Tibial artery (tissue), 4 donors: ENCODE results near the gene CFAP90.

ENCODE experiments used
- DNase-seq, 2 donors: peaks; one replicate each; pipeline ENCODE4 v3.0.0-alpha.2; 2019
- H3K27ac ChIP-seq, 2 donors: fragments of 200-600 bp; sonication (generic) in 1 of 2; 1 replicate in 1 of 2; 2 replicates in 1 of 2; pipeline ENCODE4 v1.5.1; 2018 to 2019; ENCODE audit warnings: mild to moderate bottlenecking in 1 of 2
- H3K27me3 ChIP-seq, 2 donors: fragments of 200-600 bp; sonication (generic) in 1 of 2; one replicate each; pipeline versions ENCODE4 v1.5.1 to v1.6.0; 2016 to 2019
- H3K36me3 ChIP-seq, 3 donors: fragments of 200-600 bp; sonication (generic) in 2 of 3; one replicate each; pipeline ENCODE4 v1.5.1; 2016 to 2019; ENCODE audit warnings: mild to moderate bottlenecking in 2 of 3
- H3K4me1 ChIP-seq, 4 donors: fragments of 200-600 bp; sonication (generic) in 2 of 4; 1 replicate in 3 of 4; 2 replicates in 1 of 4; pipeline ENCODE4 v1.5.1; 2016 to 2019
- H3K4me3 ChIP-seq, 2 donors: fragments of 200-600 bp; sonication (generic) in 1 of 2; 1 replicate in 1 of 2; 2 replicates in 1 of 2; pipeline ENCODE4 v1.5.1; 2018 to 2019; ENCODE audit warnings: mild to moderate bottlenecking in 2 of 2
- H3K9me3 ChIP-seq, 3 donors: fragments of 200-600 bp; sonication (generic) in 1 of 3; one replicate each; pipeline ENCODE4 v1.5.1; 2016 to 2019
- CTCF ChIP-seq, 2 experiments: fragments of 200-600 bp in 1 of 2; fragments of 450-650 bp in 1 of 2; IDR thresholded peaks; one replicate each; pipeline ENCODE4 v1.5.1; 2017 to 2019; ENCODE audit warnings: antibody characterized with exemption in 2 of 2, mild to moderate bottlenecking in 1 of 2, moderate library complexity in 1 of 2
- intact Hi-C: fragments of 100-400 bp; cut with DNase I; formaldehyde crosslinking; loops from one replicate; pipeline ENCODE4 v1.15.0; 2023; ENCODE audit warnings: low total_unique reads

CFAP90 gene

GRCh38 chr5:7844901-7845300 lies 6.0 kb downstream of the CFAP90 start:
- Histone ChIP-seq H3K9me3 (no peaks in the 10 kb centered on the region), H3K27ac (no peak overlapping the region), H3K4me3 (no peak overlapping the region), H3K27me3 (peaks cover 0 to 16% of the 10 kb centered on the region in 2 donors), H3K4me1 (peaks cover 0 to 6% (median 5%) of the 10 kb centered on the region in 4 donors), H3K36me3 (no peaks in the 10 kb centered on the region)
- DNase-seq: no peak
- no peak for TF ChIP-seq CTCF (IDR thresholded peaks at IDR 0.05)
- intact Hi-C loops: no loop called here

GRCh38 chr5:7842531-7842930 lies 8.4 kb downstream of the CFAP90 start:
- Histone ChIP-seq H3K27ac (no peak overlapping the region), H3K36me3 (no peaks in the 10 kb centered on the region), H3K4me3 (no peak overlapping the region), H3K27me3 (peaks cover 0 to 3% of the 10 kb centered on the region in 2 donors), H3K4me1 (no peaks in the 10 kb centered on the region), H3K9me3 (no peaks in the 10 kb centered on the region)
- no peak for DNase-seq
- intact Hi-C loops: no loop called here
- no peak for TF ChIP-seq CTCF (IDR thresholded peaks at IDR 0.05)

GRCh38 chr5:7837403-7837802 lies 13.5 kb downstream of the CFAP90 start:
- intact Hi-C loops: no loop called here
- no peak overlapping the region for H3K4me3 ChIP-seq
- H3K27ac ChIP-seq: no peak overlapping the region
- no peaks in the 10 kb centered on the region for H3K36me3 ChIP-seq
- no peaks in the 10 kb centered on the region for H3K9me3 ChIP-seq
- peaks cover 0 to 3% of the 10 kb centered on the region in 2 donors for H3K27me3 ChIP-seq
- no peaks in the 10 kb centered on the region for H3K4me1 ChIP-seq
- no peak for DNase-seq
- no peak for TF ChIP-seq CTCF (IDR thresholded peaks at IDR 0.05)

GRCh38 chr5:7834982-7835381 lies 16.0 kb downstream of the CFAP90 start:
- H3K4me3 ChIP-seq: no peak overlapping the region
- no peak for TF ChIP-seq CTCF (IDR thresholded peaks at IDR 0.05)

GRCh38 chr5:7828269-7828668 lies 22.7 kb downstream of the CFAP90 start:
- H3K4me1 ChIP-seq: no peaks in the 10 kb centered on the region
- DNase-seq: no peak

More at GRCh38 chr5:7834982-7835381, 16.0 kb downstream of the CFAP90 start:
- no peak for DNase-seq
- Histone ChIP-seq H3K4me1 (no peaks in the 10 kb centered on the region), H3K36me3 (no peaks in the 10 kb centered on the region), H3K9me3 (no peaks in the 10 kb centered on the region), H3K27me3 (peaks cover 0 to 3% of the 10 kb centered on the region in 2 donors), H3K27ac (no peak overlapping the region)
- intact Hi-C loops: no loop called here

More at GRCh38 chr5:7828269-7828668, 22.7 kb downstream of the CFAP90 start:
- no peak for TF ChIP-seq CTCF (IDR thresholded peaks at IDR 0.05)
- Histone ChIP-seq H3K27me3 (no peaks in the 10 kb centered on the region), H3K9me3 (no peaks in the 10 kb centered on the region), H3K4me3 (no peak overlapping the region), H3K36me3 (no peaks in the 10 kb centered on the region), H3K27ac (no peak overlapping the region)
- intact Hi-C loops: no loop called here
